ENCODE measurements around the gene TMEM120B. TPM values are rescaled to one million over a fixed set of nuclear protein-coding genes. Genes with fewer than 3 reads are reported as not detected.

The TMEM120B gene
- total RNA-seq, 1 donor from 2014 or later = 3.9 TPM

GRCh38 chr12:121823727-121824115, 111.2 kb downstream of the TMEM120B start:
- DNase-seq (ENCODE audit: extremely low spot score in 2 of 2) = no peak
- no peak overlapping the region for H3K4me3 ChIP-seq
- H3K27ac ChIP-seq = no peak overlapping the region
- intact Hi-C loops (cut with DNase I) = no loop called here
- H3K9me3 ChIP-seq = no peaks in the 10 kb centered on the region
- peaks cover 0 to 79% of the 10 kb centered on the region in 2 donors for H3K36me3 ChIP-seq
- H3K27me3 ChIP-seq = no peaks in the 10 kb centered on the region
- H3K4me1 ChIP-seq = no peaks in the 10 kb centered on the region
- TF ChIP-seq POLR2A (IDR thresholded peaks at IDR 0.05) = no peak

- DNase-seq (ENCODE audit: extremely low spot score in 2 of 2) = no peak
- Histone ChIP-seq H3K27me3 (no peaks in the 10 kb centered on the region), H3K27ac (no peak overlapping the region), H3K4me3 (no peak overlapping the region), H3K4me1 (no peaks in the 10 kb centered on the region), H3K36me3 (peaks cover 0 to 79% of the 10 kb centered on the region in 2 donors), H3K9me3 (no peaks in the 10 kb centered on the region)
- intact Hi-C loops (cut with DNase I) = no loop called here
- TF ChIP-seq POLR2A (IDR thresholded peaks at IDR 0.05) = no peak
- TF ChIP-seq POLR2AphosphoS5 (IDR thresholded peaks at IDR 0.05; ENCODE audit: insufficient read depth in 1 of 2, low read depth in 1 of 2) = no peak
- TF ChIP-seq, protein P1, sequence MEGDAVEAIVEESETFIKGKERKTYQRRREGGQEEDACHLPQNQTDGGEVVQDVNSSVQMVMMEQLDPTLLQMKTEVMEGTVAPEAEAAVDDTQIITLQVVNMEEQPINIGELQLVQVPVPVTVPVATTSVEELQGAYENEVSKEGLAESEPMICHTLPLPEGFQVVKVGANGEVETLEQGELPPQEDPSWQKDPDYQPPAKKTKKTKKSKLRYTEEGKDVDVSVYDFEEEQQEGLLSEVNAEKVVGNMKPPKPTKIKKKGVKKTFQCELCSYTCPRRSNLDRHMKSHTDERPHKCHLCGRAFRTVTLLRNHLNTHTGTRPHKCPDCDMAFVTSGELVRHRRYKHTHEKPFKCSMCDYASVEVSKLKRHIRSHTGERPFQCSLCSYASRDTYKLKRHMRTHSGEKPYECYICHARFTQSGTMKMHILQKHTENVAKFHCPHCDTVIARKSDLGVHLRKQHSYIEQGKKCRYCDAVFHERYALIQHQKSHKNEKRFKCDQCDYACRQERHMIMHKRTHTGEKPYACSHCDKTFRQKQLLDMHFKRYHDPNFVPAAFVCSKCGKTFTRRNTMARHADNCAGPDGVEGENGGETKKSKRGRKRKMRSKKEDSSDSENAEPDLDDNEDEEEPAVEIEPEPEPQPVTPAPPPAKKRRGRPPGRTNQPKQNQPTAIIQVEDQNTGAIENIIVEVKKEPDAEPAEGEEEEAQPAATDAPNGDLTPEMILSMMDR (IDR thresholded peaks at IDR 0.05) = no peak
Measured at GRCh38 chr12:121825041-121825523, 112.5 kb downstream of the TMEM120B start.

DNA sequence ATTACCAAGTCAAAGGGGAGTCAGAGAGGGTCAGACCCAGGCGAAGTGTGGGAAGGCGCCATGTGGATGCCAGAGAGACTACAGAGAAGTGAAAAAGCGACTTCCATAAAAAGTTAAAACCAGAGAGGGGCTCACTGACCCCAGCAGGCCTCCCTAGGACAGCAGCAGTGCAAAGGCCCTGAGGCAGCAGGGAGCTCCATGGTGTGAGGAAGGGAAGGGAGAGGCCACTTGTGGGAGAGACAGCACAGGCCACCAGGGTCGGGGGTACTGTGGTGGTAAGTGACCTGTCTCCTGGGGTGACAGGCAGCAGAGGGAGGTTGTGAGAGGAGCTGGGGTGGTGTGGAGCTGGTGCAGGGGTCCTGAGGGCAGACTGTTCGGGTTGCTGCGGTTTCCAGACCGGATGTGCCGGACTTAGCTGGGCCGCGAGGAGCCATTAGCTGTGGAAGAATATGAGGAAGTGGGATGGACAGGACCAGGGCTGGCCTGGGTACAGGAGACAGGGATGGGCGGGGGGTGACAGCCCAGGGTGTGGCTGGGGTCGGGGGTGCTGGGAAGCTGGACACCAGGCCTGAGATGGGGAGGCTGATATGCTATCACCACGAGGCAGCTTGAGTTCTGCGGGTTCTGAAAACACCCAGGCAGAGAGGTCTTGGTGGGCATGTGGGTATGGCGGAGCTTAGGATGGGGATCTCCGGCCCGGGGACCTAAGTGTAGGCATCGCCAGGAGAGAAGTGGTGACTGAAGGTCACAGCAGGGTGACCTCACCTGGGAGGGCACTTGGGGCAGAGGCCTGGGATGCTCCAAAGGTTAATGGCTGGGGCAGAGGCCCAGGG, 114.0 kb downstream of the TMEM120B start:
- Histone ChIP-seq H3K27ac (no peak overlapping the region), H3K36me3 (peaks cover 0 to 78% of the 10 kb centered on the region in 2 donors), H3K4me1 (no peaks in the 10 kb centered on the region), H3K27me3 (no peaks in the 10 kb centered on the region), H3K9me3 (no peaks in the 10 kb centered on the region), H3K4me3 (no peak overlapping the region)
- no peak for TF ChIP-seq POLR2AphosphoS5 (IDR thresholded peaks at IDR 0.05; ENCODE audit: insufficient read depth in 1 of 2, low read depth in 1 of 2)
- TF ChIP-seq, protein P1 (IDR thresholded peaks at IDR 0.05) = no peak
- no peak for TF ChIP-seq POLR2A (IDR thresholded peaks at IDR 0.05)
- DNase-seq (ENCODE audit: extremely low spot score in 2 of 2) = no peak
- intact Hi-C loops (cut with DNase I) = no loop called here

GRCh38 chr12:121827351-121828099, 115.0 kb downstream of the TMEM120B start:
- DNase-seq (ENCODE audit: extremely low spot score in 2 of 2) = no peak
- no peaks in the 10 kb centered on the region for H3K27me3 ChIP-seq
- H3K4me3 ChIP-seq = no peak overlapping the region
- no peak for TF ChIP-seq POLR2AphosphoS5 (IDR thresholded peaks at IDR 0.05; ENCODE audit: insufficient read depth in 1 of 2, low read depth in 1 of 2)
- TF ChIP-seq, protein P1 (IDR thresholded peaks at IDR 0.05) = no peak
- no peak for TF ChIP-seq POLR2A (IDR thresholded peaks at IDR 0.05)
- H3K36me3 ChIP-seq = peaks cover 0 to 79% of the 10 kb centered on the region in 2 donors
- H3K4me1 ChIP-seq = no peaks in the 10 kb centered on the region
- intact Hi-C loops (cut with DNase I) = no loop called here
- H3K9me3 ChIP-seq = no peaks in the 10 kb centered on the region
- H3K27ac ChIP-seq = no peak overlapping the region

DNA sequence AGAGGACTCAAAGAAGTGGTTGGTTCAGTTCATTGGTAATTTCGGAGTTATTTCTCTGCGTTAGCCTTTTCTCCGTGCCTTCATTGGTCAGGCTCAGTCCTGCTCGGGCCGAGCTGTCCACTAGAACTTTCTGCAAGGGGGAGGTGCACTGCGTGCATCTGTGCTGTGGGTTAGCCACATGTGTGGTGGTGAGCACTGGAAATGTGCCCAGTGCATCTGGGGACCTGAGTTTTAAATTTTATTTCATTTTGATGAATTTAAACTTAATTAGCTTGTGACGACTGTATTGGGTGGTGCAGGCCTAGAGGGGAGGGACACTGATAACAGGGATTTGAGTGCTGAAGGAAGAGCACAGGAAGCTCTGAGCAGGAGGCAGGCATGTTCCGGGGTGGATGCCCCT, 115.8 kb downstream of the TMEM120B start:
- TF ChIP-seq, protein P1 (IDR thresholded peaks at IDR 0.05) = no peak
- no peak for TF ChIP-seq POLR2AphosphoS5 (IDR thresholded peaks at IDR 0.05; ENCODE audit: insufficient read depth in 1 of 2, low read depth in 1 of 2)
- TF ChIP-seq POLR2A (IDR thresholded peaks at IDR 0.05) = no peak
- Histone ChIP-seq H3K27me3 (no peaks in the 10 kb centered on the region), H3K4me3 (no peak overlapping the region), H3K36me3 (peaks cover 0 to 74% of the 10 kb centered on the region in 2 donors), H3K9me3 (no peaks in the 10 kb centered on the region), H3K27ac (no peak overlapping the region), H3K4me1 (no peaks in the 10 kb centered on the region)
- intact Hi-C loops (cut with DNase I) = no loop called here
- DNase-seq (ENCODE audit: extremely low spot score in 2 of 2) = no peak
